Measurements from ENCODE around the gene RFPL3.

DNA sequence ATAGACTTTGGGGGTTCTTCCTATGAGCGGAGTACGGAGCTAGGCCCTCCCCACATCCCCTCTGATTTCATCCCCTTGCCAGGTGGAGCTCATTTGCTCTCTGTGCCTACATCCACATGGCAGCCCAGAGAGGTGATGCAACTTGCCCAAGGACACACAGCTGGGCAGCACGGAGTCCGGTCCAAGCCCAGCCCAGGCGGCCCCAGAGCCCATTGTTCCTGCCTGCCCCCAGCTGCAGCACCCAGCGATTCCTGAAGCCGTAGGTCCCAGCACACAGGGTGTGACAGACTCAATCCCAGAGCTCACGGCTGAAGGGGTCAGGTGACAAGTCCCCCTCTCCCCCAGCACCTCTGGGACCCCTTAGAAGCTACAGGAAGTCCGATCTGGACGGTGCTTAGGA, 22.2 kb upstream of the RFPL3 start:
- TF ChIP-seq, protein P1, sequence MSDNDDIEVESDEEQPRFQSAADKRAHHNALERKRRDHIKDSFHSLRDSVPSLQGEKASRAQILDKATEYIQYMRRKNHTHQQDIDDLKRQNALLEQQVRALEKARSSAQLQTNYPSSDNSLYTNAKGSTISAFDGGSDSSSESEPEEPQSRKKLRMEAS (IDR thresholded peaks at IDR 0.05), result no peak
- TF ChIP-seq, protein P2, sequence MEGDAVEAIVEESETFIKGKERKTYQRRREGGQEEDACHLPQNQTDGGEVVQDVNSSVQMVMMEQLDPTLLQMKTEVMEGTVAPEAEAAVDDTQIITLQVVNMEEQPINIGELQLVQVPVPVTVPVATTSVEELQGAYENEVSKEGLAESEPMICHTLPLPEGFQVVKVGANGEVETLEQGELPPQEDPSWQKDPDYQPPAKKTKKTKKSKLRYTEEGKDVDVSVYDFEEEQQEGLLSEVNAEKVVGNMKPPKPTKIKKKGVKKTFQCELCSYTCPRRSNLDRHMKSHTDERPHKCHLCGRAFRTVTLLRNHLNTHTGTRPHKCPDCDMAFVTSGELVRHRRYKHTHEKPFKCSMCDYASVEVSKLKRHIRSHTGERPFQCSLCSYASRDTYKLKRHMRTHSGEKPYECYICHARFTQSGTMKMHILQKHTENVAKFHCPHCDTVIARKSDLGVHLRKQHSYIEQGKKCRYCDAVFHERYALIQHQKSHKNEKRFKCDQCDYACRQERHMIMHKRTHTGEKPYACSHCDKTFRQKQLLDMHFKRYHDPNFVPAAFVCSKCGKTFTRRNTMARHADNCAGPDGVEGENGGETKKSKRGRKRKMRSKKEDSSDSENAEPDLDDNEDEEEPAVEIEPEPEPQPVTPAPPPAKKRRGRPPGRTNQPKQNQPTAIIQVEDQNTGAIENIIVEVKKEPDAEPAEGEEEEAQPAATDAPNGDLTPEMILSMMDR (IDR thresholded peaks at IDR 0.05), result no peak
- TF ChIP-seq POLR2A (IDR thresholded peaks at IDR 0.05; ENCODE audit: low read length) (no peak), PHF8 (IDR thresholded peaks at IDR 0.05; ENCODE audit: borderline replicate concordance, low read depth) (no peak), KDM5A (IDR thresholded peaks at IDR 0.05) (no peak), RCOR1 (IDR thresholded peaks at IDR 0.05; ENCODE audit: low read depth, low read length) (no peak), RNF2 (IDR thresholded peaks at IDR 0.05; ENCODE audit: borderline replicate concordance, low read depth) (no peak), EHMT2 (IDR thresholded peaks at IDR 0.05; ENCODE audit: low read depth) (no peak), RFX5 (IDR thresholded peaks at IDR 0.05) (no peak)
- TF ChIP-seq, protein P3, sequence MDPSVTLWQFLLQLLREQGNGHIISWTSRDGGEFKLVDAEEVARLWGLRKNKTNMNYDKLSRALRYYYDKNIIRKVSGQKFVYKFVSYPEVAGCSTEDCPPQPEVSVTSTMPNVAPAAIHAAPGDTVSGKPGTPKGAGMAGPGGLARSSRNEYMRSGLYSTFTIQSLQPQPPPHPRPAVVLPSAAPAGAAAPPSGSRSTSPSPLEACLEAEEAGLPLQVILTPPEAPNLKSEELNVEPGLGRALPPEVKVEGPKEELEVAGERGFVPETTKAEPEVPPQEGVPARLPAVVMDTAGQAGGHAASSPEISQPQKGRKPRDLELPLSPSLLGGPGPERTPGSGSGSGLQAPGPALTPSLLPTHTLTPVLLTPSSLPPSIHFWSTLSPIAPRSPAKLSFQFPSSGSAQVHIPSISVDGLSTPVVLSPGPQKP (IDR thresholded peaks at IDR 0.05; ENCODE audit: low read depth, low read length), result no peak
- TF ChIP-seq, protein P4, sequence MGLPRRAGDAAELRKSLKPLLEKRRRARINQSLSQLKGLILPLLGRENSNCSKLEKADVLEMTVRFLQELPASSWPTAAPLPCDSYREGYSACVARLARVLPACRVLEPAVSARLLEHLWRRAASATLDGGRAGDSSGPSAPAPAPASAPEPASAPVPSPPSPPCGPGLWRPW (IDR thresholded peaks at IDR 0.05), result no peak
- TF ChIP-seq, protein P5, sequence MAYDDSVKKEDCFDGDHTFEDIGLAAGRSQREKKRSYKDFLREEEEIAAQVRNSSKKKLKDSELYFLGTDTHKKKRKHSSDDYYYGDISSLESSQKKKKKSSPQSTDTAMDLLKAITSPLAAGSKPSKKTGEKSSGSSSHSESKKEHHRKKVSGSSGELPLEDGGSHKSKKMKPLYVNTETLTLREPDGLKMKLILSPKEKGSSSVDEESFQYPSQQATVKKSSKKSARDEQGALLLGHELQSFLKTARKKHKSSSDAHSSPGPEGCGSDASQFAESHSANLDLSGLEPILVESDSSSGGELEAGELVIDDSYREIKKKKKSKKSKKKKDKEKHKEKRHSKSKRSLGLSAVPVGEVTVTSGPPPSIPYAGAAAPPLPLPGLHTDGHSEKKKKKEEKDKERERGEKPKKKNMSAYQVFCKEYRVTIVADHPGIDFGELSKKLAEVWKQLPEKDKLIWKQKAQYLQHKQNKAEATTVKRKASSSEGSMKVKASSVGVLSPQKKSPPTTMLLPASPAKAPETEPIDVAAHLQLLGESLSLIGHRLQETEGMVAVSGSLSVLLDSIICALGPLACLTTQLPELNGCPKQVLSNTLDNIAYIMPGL (CRISPR knock-in tag; IDR thresholded peaks at IDR 0.05; ENCODE audit: borderline replicate concordance), result no peak
